ENCODE measurements around the gene KCNC3. TPM values are rescaled to one million over a fixed set of nuclear protein-coding genes. Genes with fewer than 3 reads are reported as not detected.

KCNC3 gene
- total and polyA plus RNA-seq, 10 of the 15 experiments (the other 5 are each of a cell fraction or from before 2014, with no cell fraction given): 0.08 to 3.8 (median 0.44) TPM; not detected in 2

- TF ChIP-seq E4F1 (IDR thresholded peaks at IDR 0.05; ENCODE audit: borderline replicate concordance, partially characterized antibody): no peak
- TF ChIP-seq CUX1 (IDR thresholded peaks at IDR 0.05; ENCODE audit: insufficient replicate concordance, low read depth, low read length): no peak
- TF ChIP-seq ETV6 (conservative IDR thresholded peaks at IDR 0.05 in 1 of 2, IDR thresholded peaks at IDR 0.05 in 1 of 2; ENCODE audit: borderline replicate concordance in 1 of 2, low read depth in 1 of 2): no peak
Measured at GRCh38 chr19:50285833-50286232, 43.3 kb downstream of the KCNC3 start (continued).

- ATAC-seq: no peak
- no peak overlapping the region for H3K27ac ChIP-seq (ENCODE audit: control insufficient read depth, insufficient read depth)
- FAIRE-seq: no peak
- peaks cover 3% of the 10 kb centered on the region; the same call in 2 of the 3 replicates for H3K9me3 ChIP-seq (replicated peaks; ENCODE audit: control insufficient read depth, insufficient read depth, low read length)
- no peak for DNase-seq (ENCODE audit: low read depth, low spot score)
- 56% methylated on average over 22 of the region's 22 CpGs for WGBS (ENCODE audit: insufficient coverage, insufficient replicate concordance, low lambda C conversion rate, missing lambda C conversion rate)
- ChIA-PET RAD21 (ENCODE audit: unreplicated experiment) (no interaction called here), CTCF (no interaction called here), POLR2A (no interaction called here), SMC1A (ENCODE audit: uncharacterized antibody, unreplicated experiment) (interaction anchor here (1.0 kb wide), 1 partner anchor 10 kb away, joined by 3 read pairs; no protein-coding TSS in a partner anchor)
- H3K79me2 ChIP-seq (ENCODE audit: control insufficient read depth, insufficient read depth, low read length): no peaks in the 10 kb centered on the region
- H4K20me1 ChIP-seq (ENCODE audit: control insufficient read depth, insufficient read depth): no peaks in the 10 kb centered on the region
- no peak overlapping the region for H2AFZ ChIP-seq (ENCODE audit: control insufficient read depth, low read depth, low read length)
- no peaks in the 10 kb centered on the region for H3K4me1 ChIP-seq (ENCODE audit: control insufficient read depth, insufficient read depth, low read length)
- H3K27me3 ChIP-seq (replicated peaks in 1 of 2; ENCODE audit: control insufficient read depth in 2 of 2, insufficient read depth in 2 of 2, low read length in 1 of 2): no peaks in the 10 kb centered on the region
- no peaks in the 10 kb centered on the region for H3K36me3 ChIP-seq (ENCODE audit: control insufficient read depth in 2 of 2, insufficient read depth in 2 of 2, low read length in 1 of 2)
- intact Hi-C loops (cut with micrococcal nuclease; ENCODE audit: unreplicated experiment) (no loop called here), in situ Hi-C loops (cut with MboI) (no loop called here)
- BruUV-seq (replicated peaks): no TSS peak
- no peak overlapping the region for H3K4me3 ChIP-seq
- H3K4me2 ChIP-seq (ENCODE audit: control insufficient read depth, insufficient read depth): no peak overlapping the region
- no peak overlapping the region for H3K9ac ChIP-seq (ENCODE audit: control insufficient read depth, insufficient read depth, low read length)
- TF ChIP-seq CTCF (IDR thresholded peaks at IDR 0.05 in 2 of 3, conservative IDR thresholded peaks at IDR 0.05 in 1 of 3; ENCODE audit: control insufficient read depth in 2 of 3, extremely low read depth in 1 of 3, insufficient read depth in 1 of 3, low read depth in 3 of 3, low read length in 3 of 3) (no peak), MLLT1 (IDR thresholded peaks at IDR 0.05) (no peak)
Measured at GRCh38 chr19:50281491-50281890, 47.7 kb downstream of the KCNC3 start.
